HG03342 (cell line): ENCODE data around the gene RIMS1.

Experiments used
- ATAC-seq: cut with Tn5 transposase; IDR thresholded peaks from one replicate; pipeline ENCODE4 v1.9.1; 2021; ENCODE audit warnings: mild to moderate bottlenecking, moderate library complexity; ENCODE audit not compliant: unreplicated experiment

The RIMS1 gene, protein sequence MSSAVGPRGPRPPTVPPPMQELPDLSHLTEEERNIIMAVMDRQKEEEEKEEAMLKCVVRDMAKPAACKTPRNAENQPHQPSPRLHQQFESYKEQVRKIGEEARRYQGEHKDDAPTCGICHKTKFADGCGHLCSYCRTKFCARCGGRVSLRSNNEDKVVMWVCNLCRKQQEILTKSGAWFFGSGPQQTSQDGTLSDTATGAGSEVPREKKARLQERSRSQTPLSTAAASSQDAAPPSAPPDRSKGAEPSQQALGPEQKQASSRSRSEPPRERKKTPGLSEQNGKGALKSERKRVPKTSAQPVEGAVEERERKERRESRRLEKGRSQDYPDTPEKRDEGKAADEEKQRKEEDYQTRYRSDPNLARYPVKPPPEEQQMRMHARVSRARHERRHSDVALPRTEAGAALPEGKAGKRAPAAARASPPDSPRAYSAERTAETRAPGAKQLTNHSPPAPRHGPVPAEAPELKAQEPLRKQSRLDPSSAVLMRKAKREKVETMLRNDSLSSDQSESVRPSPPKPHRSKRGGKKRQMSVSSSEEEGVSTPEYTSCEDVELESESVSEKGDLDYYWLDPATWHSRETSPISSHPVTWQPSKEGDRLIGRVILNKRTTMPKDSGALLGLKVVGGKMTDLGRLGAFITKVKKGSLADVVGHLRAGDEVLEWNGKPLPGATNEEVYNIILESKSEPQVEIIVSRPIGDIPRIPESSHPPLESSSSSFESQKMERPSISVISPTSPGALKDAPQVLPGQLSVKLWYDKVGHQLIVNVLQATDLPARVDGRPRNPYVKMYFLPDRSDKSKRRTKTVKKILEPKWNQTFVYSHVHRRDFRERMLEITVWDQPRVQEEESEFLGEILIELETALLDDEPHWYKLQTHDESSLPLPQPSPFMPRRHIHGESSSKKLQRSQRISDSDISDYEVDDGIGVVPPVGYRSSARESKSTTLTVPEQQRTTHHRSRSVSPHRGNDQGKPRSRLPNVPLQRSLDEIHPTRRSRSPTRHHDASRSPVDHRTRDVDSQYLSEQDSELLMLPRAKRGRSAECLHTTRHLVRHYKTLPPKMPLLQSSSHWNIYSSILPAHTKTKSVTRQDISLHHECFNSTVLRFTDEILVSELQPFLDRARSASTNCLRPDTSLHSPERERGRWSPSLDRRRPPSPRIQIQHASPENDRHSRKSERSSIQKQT (N-terminal part only)

GRCh38 chr6:71886184-71887005 is at the start of gene RIMS1:
RIMS1 (plus strand) TSS chr6:71886550; CDS start chr6:71887024, 474 bp downstream.
- peak; percentile 90 for ATAC-seq

GRCh38 chr6:71851214-71851613 is 35.1 kb upstream of the RIMS1 start:
- no peak for ATAC-seq

- no peak for ATAC-seq
These were observed 33.4 kb upstream of the RIMS1 start for GRCh38 chr6:71852948-71853347.

DNA sequence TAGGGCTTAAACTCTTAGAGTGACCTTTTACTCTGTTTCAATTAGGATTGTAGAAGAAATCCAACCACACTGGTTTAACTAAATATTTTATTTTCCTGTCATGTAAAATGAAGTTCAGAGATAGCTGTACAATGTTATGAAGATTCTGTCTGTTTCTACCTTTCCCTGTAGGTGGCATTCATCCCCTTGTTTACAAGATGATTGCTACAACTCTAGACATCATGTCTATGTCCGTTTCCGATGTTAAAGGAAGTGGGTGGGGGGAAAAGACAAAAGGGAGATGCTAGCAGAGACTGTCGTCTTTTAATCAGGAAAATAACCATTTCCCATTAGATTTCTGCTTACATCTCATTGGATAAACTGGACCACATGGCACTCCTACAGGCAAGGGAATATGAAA is 30.9 kb upstream of the RIMS1 start:
- ATAC-seq = no peak

- ATAC-seq = no peak
These were observed 7.3 kb upstream of the RIMS1 start for GRCh38 chr6:71879016-71879415.

- no peak for ATAC-seq
These were observed 825 bp downstream of the RIMS1 start for GRCh38 chr6:71887006-71887743.

- no peak for ATAC-seq
These were observed 1.4 kb downstream of the RIMS1 start for GRCh38 chr6:71887744-71888230.

- no peak for ATAC-seq
These were observed 2.5 kb downstream of the RIMS1 start for GRCh38 chr6:71888756-71889340.

DNA sequence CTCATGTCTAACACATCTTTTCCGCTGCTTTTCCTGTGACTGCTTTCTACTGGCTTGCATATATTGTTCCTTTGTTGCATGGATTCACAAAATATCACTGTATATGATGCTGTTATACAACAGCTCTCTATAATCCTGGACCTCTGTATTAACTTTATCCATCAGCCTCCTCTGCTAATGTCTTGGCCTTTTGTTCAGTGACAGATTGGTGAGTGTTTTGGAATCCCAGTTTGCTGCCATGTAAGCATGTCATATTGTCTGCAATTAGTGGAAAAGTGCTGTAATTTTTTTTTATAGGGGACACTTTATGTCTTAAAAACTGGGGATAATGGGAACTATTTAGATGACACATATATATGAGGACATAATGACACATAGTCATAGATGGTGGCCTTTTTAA is 3.0 kb downstream of the RIMS1 start:
- ATAC-seq = no peak

DNA sequence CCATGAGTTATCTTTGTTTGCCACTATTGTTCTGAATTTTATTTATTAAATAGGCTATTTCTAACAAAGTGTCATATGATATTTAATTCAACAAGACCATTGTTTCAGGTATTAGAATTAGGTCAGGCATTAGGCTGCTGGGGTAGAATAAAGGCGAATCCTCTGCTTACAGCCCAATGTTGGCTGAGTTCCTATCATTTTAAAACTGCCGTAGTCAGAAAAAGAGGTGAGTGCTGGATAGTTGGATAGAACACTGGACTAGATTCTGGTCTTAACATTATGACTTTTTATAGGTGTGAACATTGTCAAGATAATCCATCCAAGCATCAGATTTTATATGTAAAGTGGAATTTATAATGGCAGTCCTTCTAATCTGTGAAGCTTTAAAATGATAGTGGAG is 6.3 kb downstream of the RIMS1 start:
- ATAC-seq = no peak

DNA sequence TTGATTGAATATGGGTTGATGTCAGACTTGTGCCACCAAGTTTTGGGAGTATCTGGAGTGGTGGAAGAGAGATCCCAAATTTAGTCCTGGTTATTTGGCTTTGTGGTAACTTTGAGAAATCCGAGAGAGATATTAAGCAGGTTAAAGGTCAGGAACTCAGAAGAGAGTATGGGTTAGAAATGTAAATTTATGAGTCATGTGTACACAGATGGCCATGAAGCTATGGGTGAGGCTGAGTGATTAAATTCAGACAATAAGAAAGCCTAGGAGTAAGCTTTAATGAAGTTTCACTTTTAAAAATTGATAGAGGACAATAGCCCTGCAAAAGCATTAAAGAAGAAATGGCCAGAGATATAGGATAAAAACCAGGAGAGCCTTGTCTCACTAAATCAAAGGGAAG is 14.3 kb downstream of the RIMS1 start:
- no peak for ATAC-seq

GRCh38 chr6:71902261-71902660 is 15.9 kb downstream of the RIMS1 start:
- ATAC-seq = peak; percentile 71

DNA sequence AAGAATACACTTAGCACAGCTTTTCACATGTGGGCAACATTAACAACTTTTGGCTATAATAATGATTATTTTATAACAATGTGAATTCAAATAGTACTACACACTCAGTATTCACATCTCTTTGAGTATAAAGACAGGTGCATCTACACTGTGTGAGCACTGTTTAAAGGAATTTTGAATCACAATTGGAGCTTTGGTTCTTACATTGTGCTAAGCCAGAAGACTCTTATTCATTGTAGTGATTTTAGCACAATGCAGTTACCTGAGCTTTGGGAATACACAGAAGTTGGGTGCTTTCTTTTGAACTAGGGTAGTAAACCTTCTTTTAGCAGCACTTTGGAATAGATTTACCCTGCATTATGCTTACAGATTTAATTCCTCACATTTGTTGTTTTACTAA is 20.5 kb downstream of the RIMS1 start:
- no peak for ATAC-seq

DNA sequence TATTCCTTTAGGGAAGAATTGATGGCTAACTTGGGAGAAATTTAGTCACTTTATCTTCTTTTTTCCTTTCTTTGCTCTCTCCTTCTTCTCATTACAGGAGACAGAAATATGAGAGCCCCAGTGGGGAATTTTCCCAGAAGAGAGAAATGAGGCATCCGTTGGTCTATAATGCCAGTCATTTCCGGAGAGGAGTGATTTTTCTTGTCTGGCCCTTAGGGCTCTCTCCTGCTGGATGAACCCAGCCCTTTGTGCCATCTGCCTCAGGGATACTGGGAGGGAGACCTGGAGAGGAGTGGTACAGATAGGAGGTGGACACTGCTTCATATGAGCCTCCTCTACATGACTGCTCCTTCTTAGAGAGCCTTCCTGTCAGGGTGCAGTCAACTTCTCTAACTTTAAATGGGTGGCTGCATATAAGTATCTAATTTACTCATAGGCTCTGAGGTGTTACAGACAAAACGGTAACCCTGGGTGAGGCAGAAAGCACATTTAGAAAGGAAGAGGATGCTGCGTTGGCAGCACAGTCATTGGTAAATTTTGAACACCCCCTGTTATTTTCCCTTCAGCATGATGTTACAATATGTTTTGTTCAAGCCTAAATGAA is 21.9 kb downstream of the RIMS1 start:
- peak; percentile 81 for ATAC-seq

- ATAC-seq = no peak
These were observed 27.3 kb downstream of the RIMS1 start for GRCh38 chr6:71913444-71914234.

- ATAC-seq = no peak
These were observed 42.7 kb downstream of the RIMS1 start for GRCh38 chr6:71929047-71929446.

- no peak for ATAC-seq
These were observed 47.5 kb downstream of the RIMS1 start for GRCh38 chr6:71933881-71934280.

DNA sequence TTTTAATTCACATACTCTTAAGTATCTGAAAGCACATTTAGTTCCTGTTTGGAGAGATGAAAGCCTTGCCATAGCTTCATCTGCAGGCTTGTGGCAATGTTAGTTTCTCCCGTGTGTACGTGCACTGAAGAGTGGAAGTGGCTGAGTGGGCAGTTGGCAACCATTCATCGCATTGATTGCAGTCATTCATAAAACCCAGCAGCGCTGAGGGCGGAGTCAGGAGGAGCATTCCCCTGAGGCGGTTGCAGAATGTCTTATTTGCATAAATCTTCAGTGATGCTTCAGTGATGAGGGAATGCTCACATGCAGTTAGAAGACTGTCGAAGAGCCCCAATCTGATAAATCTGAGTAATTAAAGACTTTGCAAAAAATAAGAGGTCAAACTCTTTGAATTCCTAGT is 79.1 kb downstream of the RIMS1 start:
- no peak for ATAC-seq
